Common myeloid progenitor, CD34-positive (primary cell): Measurements from ENCODE around the gene OR2K2.
"Not testable (repeated sequence)": the region's sequence is repeated elsewhere in the genome, so short reads cannot be mapped to it uniquely, and the experiment has no call there.

ENCODE experiments used
- CTCF ChIA-PET: fragments of 350-600 bp; sonication (Branson Sonifier 250); formaldehyde crosslinking; loops from one replicate; lab custom pipeline; 2021; ENCODE audit warnings: antibody characterized with exemption; lab: Charles Lee
- POLR2A ChIA-PET: fragments of 350-600 bp; sonication (Branson Sonifier 250); formaldehyde crosslinking; loops from one replicate; lab custom pipeline; 2021; ENCODE audit warnings: antibody characterized with exemption; lab: Charles Lee
- DNase-seq, 3 donors: peaks; one replicate each; pipeline versions ENCODE4 v3.0.0 to v3.0.0-alpha.2; 2013
- H3K27ac ChIP-seq, 2 experiments: 1 replicate in 1 of 2; 2 replicates in 1 of 2; pipeline ENCODE4 v1.7.0; 2013; ENCODE audit warnings: inconsistent platforms in 2 of 2, low read length in 2 of 2, mild to moderate bottlenecking in 2 of 2, low read depth in 1 of 2, moderate library complexity in 1 of 2; ENCODE audit not compliant: severe bottlenecking in 2 of 2, insufficient read depth in 1 of 2, poor library complexity in 1 of 2
- H3K27me3 ChIP-seq, 5 experiments: replicated peaks in 2 of 5; 1 replicate in 3 of 5; 2 replicates in 2 of 5; pipeline versions ENCODE4 v1.6.1 to v1.7.0; 2013; ENCODE audit warnings: low read length in 4 of 5, mild to moderate bottlenecking in 2 of 5, moderate library complexity in 2 of 5, inconsistent platforms in 1 of 5; ENCODE audit not compliant: insufficient read depth in 5 of 5, control insufficient read depth in 4 of 5
- H3K36me3 ChIP-seq, 4 experiments: 1 replicate in 2 of 4; 2 replicates in 2 of 4; pipeline versions ENCODE4 v1.6.1 to v1.7.0; 2013; ENCODE audit warnings: low read length in 3 of 4, control low read depth in 1 of 4, mild to moderate bottlenecking in 1 of 4; ENCODE audit not compliant: control insufficient read depth in 4 of 4, insufficient read depth in 4 of 4
- H3K4me1 ChIP-seq, 4 experiments: 1 replicate in 3 of 4; 2 replicates in 1 of 4; pipeline versions ENCODE4 v1.6.1 to v1.7.1; 2013; ENCODE audit warnings: low read length in 3 of 4, mild to moderate bottlenecking in 3 of 4, control low read depth in 1 of 4, inconsistent platforms in 1 of 4, moderate library complexity in 1 of 4; ENCODE audit not compliant: control insufficient read depth in 4 of 4, insufficient read depth in 4 of 4; ENCODE audit errors: control extremely low read depth in 1 of 4
- H3K4me3 ChIP-seq, 7 experiments: 1 replicate in 4 of 7; 2 replicates in 3 of 7; pipeline versions ENCODE4 v1.5.1 to v1.7.0; 2013; ENCODE audit warnings: mild to moderate bottlenecking in 7 of 7, low read length in 6 of 7, moderate library complexity in 6 of 7, inconsistent platforms in 2 of 7, low read depth in 2 of 7, control low read depth in 1 of 7; ENCODE audit not compliant: insufficient read depth in 4 of 7, control insufficient read depth in 1 of 7; ENCODE audit errors: extremely low read depth in 1 of 7
- H3K9me3 ChIP-seq, 5 experiments: 1 replicate in 4 of 5; 2 replicates in 1 of 5; pipeline versions ENCODE4 v1.6.1 to v1.7.1; 2013; ENCODE audit warnings: low read length in 4 of 5, mild to moderate bottlenecking in 2 of 5, inconsistent platforms in 1 of 5, low read depth in 1 of 5, moderate library complexity in 1 of 5; ENCODE audit not compliant: control insufficient read depth in 4 of 5, insufficient read depth in 2 of 5; ENCODE audit errors: control extremely low read depth in 1 of 5
- WGBS: methylation state at CpG from one replicate; pipeline ENCODE4 v1.1.5; 2013; ENCODE audit not compliant: insufficient coverage; 5-methylcytosine and 5-hydroxymethylcytosine counted together

The OR2K2 gene

DNA sequence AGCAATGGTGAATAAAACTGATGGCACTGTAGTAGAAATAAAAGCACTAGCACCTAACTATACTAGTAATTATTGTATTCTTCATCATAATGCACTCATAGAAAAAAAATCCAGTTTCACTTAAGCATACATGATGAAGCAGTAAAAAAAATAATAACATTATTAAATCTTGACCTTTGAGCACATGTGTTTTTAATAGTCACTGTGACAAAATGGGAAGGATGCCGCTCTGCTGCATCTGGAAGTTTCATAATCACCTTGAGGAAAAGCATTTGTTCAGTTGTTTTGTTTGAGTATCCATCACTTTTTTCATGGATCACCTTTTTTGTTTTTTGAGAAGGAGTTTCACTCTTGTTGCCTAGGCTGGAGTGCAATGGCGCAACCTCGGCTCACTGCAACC lies 13.2 kb downstream of the OR2K2 start:
- DNase-seq, result no peak
- Histone ChIP-seq H3K4me1 (no peaks in the 10 kb centered on the region), H3K27me3 (no peaks in the 10 kb centered on the region), H3K9me3 (peaks cover 0 to 3% (median 0%) of the 10 kb centered on the region in 5 experiments), H3K4me3 (no peak overlapping the region), H3K27ac (no peak overlapping the region), H3K36me3 (no peaks in the 10 kb centered on the region)
- ChIA-PET CTCF (no interaction called here), POLR2A (no interaction called here)
- 97% methylated on average over 3 of the region's 3 CpGs for WGBS

GRCh38 chr9:111305914-111306313 lies 24.1 kb downstream of the OR2K2 start:
- ChIA-PET POLR2A (no interaction called here), CTCF (no interaction called here)
- 98% methylated on average over 4 of the region's 5 CpGs for WGBS
- Histone ChIP-seq H3K9me3 (no peaks in the 10 kb centered on the region), H3K4me3 (no peak overlapping the region), H3K4me1 (no peaks in the 10 kb centered on the region), H3K27ac (no peak overlapping the region), H3K27me3 (no peaks in the 10 kb centered on the region), H3K36me3 (no peaks in the 10 kb centered on the region)
- DNase-seq, result no peak

DNA sequence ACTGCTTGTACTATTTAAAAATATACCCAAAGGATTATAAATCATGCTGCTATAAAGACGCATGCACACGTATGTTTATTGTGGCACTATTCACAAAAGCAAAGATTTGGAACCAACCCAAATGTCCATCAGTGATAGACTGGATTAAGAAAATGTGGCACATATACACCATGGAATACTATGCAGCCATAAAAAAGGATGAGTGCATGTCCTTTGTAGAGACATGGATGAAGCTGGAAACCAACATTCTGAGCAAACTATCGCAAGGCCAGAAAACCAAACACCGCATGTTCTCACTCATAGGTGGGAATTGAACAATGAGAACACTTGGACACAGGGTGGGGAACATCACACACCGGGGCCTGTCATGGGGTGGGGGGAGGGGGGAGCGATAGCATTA lies 26.0 kb downstream of the OR2K2 start:
- POLR2A ChIA-PET, H3K9me3 ChIP-seq, DNase-seq, H3K27me3 ChIP-seq, H3K4me3 ChIP-seq, H3K36me3 ChIP-seq, H3K27ac ChIP-seq, CTCF ChIA-PET, H3K4me1 ChIP-seq: not testable (repeated sequence)
- 100% methylated on average over 1 of the region's 6 CpGs for WGBS

GRCh38 chr9:111301195-111301594 lies 28.8 kb downstream of the OR2K2 start:
- ChIA-PET POLR2A (no interaction called here), CTCF (interaction anchor here (0.6 to 1.5 kb wide), 3 partner anchors 664 to 784 kb away, joined by 3 to 4 read pairs (median 3); no protein-coding TSS in a partner anchor)
- DNase-seq, result no peak
- Histone ChIP-seq H3K27me3 (no peaks in the 10 kb centered on the region), H3K9me3 (peaks cover 0 to 3% (median 0%) of the 10 kb centered on the region in 5 experiments), H3K4me1 (peaks cover 0 to 8% (median 5%) of the 10 kb centered on the region in 4 experiments), H3K4me3 (no peak overlapping the region), H3K36me3 (no peaks in the 10 kb centered on the region), H3K27ac (no peak overlapping the region)
- WGBS, result no CpG with 5 or more reads among the region's 1 CpG

- no peak overlapping the region for H3K27ac ChIP-seq
- WGBS, result 100% methylated on average over 3 of the region's 4 CpGs
- DNase-seq, result no peak
- H3K4me3 ChIP-seq, result no peak overlapping the region
- ChIA-PET POLR2A (no interaction called here), CTCF (interaction anchor here (1.1 to 2.3 kb wide), 3 partner anchors 302 to 664 kb away, joined by 3 to 17 read pairs (median 4); no protein-coding TSS in a partner anchor)
- no peaks in the 10 kb centered on the region for H3K36me3 ChIP-seq
- H3K4me1 ChIP-seq, result peaks cover 0 to 8% (median 5%) of the 10 kb centered on the region in 4 experiments
- peaks cover 0 to 3% (median 0%) of the 10 kb centered on the region in 5 experiments for H3K9me3 ChIP-seq
- no peaks in the 10 kb centered on the region for H3K27me3 ChIP-seq
These were observed 29.8 kb downstream of the OR2K2 start for GRCh38 chr9:111300140-111300735.

DNA sequence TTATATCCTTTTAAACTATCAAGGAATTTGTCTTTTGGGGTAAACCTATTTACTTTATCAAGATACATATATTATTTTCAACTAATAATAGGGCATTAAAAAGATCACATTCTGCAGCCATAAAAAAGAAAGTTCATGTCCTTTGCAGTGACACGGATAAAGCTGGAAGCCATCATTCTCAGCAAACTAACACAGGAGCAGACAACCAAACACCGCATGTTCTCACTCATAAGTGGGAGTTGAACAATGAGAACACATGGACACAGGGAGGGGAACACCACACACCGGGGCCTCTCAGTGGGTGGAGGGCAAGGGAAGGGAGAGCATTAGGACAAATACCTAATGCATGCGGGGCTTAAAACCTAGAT lies 30.4 kb downstream of the OR2K2 start:
- POLR2A ChIA-PET, H3K27ac ChIP-seq, H3K4me3 ChIP-seq, H3K4me1 ChIP-seq, H3K27me3 ChIP-seq, DNase-seq, H3K9me3 ChIP-seq, H3K36me3 ChIP-seq: not testable (repeated sequence)
- 33% methylated on average over 1 of the region's 4 CpGs for WGBS
- CTCF ChIA-PET, result interaction anchor here (1.1 to 2.3 kb wide), 3 partner anchors 301 to 663 kb away, joined by 3 to 17 read pairs (median 4); no protein-coding TSS in a partner anchor

- Histone ChIP-seq H3K27ac (no peak overlapping the region), H3K9me3 (peaks cover 0 to 3% (median 0%) of the 10 kb centered on the region in 5 experiments), H3K36me3 (no peaks in the 10 kb centered on the region), H3K4me3 (peak overlapping the region in 2 of 7 experiments; percentile 6 to 56), H3K27me3 (no peaks in the 10 kb centered on the region), H3K4me1 (peaks cover 0 to 8% (median 5%) of the 10 kb centered on the region in 4 experiments)
- peak; percentile 53 to 80 (median 74) for DNase-seq
- POLR2A ChIA-PET, result no interaction called here
- 40% methylated on average over 1 of the region's 6 CpGs for WGBS
- CTCF ChIA-PET, result interaction anchor here (0.7 to 2.3 kb wide), 5 partner anchors 659 to 1116 kb away, joined by 3 to 17 read pairs (median 3); no protein-coding TSS in a partner anchor
These were observed 31.1 kb downstream of the OR2K2 start for GRCh38 chr9:111298731-111299598.
